Panc1 (cell line): ENCODE results near the gene CENPE. TPM values are rescaled to one million over a fixed set of nuclear protein-coding genes. Genes with fewer than 3 reads are reported as not detected.

ENCODE experiments used
- ATAC-seq: fragments of 200-7000 bp; cut with Tn5 transposase; 2 replicates; pipeline ENCODE4 v1.9.1; 2020; ENCODE audit warnings: mild to moderate bottlenecking, moderate library complexity
- BruUV-seq: library from RNA; stranded (reverse); fragments of 400-500 nt; replicated peaks from 2 replicates; lab custom pipeline; 2021; lab: Mats Ljungman, UMichigan
- CTCF ChIA-PET: fragments of 300-600 bp; sonication (Branson Sonifier 250); formaldehyde crosslinking; loops from one replicate; lab custom pipeline; 2022; ENCODE audit warnings: antibody characterized with exemption; lab: Charles Lee
- POLR2A ChIA-PET: fragments of 300-600 bp; sonication (Branson Sonifier 250); formaldehyde crosslinking; loops from one replicate; lab custom pipeline; 2022; ENCODE audit warnings: antibody characterized with exemption; lab: Charles Lee
- DNase-seq: peaks from one replicate; pipeline ENCODE4 v3.0.0-alpha.2; 2010; ENCODE audit warnings: low read depth, low spot score
- H3K27ac ChIP-seq: 2 replicates; pipeline ENCODE4 v1.5.1; 2011; ENCODE audit warnings: mild to moderate bottlenecking, low read length, inconsistent platforms
- H3K27me3 ChIP-seq: fragments of 200-500 bp; sonication (Bioruptor generic); 2 replicates; pipeline ENCODE4 v1.6.0; 2014; ENCODE audit warnings: low read length, inconsistent platforms; ENCODE audit not compliant: control insufficient read depth, insufficient read depth
- H3K36me3 ChIP-seq: fragments of 200-500 bp; sonication (Bioruptor generic); 2 replicates; pipeline ENCODE4 v1.5.1; 2014; ENCODE audit warnings: inconsistent platforms, mild to moderate bottlenecking, low read length, moderate library complexity; ENCODE audit not compliant: control insufficient read depth, insufficient read depth
- H3K4me1 ChIP-seq: 2 replicates; pipeline ENCODE4 v1.5.1; 2011; ENCODE audit warnings: inconsistent platforms, mild to moderate bottlenecking, low read length, moderate library complexity; ENCODE audit not compliant: control insufficient read depth, insufficient read depth
- H3K4me3 ChIP-seq, 2 experiments: 2 replicates each; pipeline ENCODE4 v1.5.1; 2011 to 2012; ENCODE audit warnings: low read depth in 2 of 2, low read length in 2 of 2, mild to moderate bottlenecking in 2 of 2, inconsistent platforms in 1 of 2, moderate library complexity in 1 of 2
- H3K9me3 ChIP-seq: fragments of 200-500 bp; sonication (Bioruptor generic); 2 replicates; pipeline ENCODE4 v1.5.1; 2014; ENCODE audit warnings: low read depth, mild to moderate bottlenecking, inconsistent platforms, low read length, moderate library complexity; ENCODE audit not compliant: control insufficient read depth, insufficient read depth
- CTCF ChIP-seq: fragments of 450-650 bp; IDR thresholded peaks from 2 replicates; pipeline ENCODE4 v1.5.1; 2017; ENCODE audit warnings: mild to moderate bottlenecking
- POLR2AphosphoS5 ChIP-seq: IDR thresholded peaks from 2 replicates; pipeline ENCODE4 v1.6.1; 2012; ENCODE audit warnings: mild to moderate bottlenecking, low read depth, low read length, moderate library complexity
- REST ChIP-seq, 2 experiments: IDR thresholded peaks; 2 replicates each; pipeline ENCODE4 v1.6.1; 2011 to 2012; ENCODE audit warnings: low read depth in 2 of 2, control low read depth in 1 of 2, low read length in 1 of 2, mild to moderate bottlenecking in 1 of 2, moderate library complexity in 1 of 2; ENCODE audit not compliant: insufficient read depth in 1 of 2
- SIN3A ChIP-seq: IDR thresholded peaks from 2 replicates; pipeline ENCODE4 v1.6.1; 2012; ENCODE audit warnings: low read depth, mild to moderate bottlenecking, low read length, moderate library complexity, borderline replicate concordance; ENCODE audit not compliant: insufficient read depth
- TCF7L2 ChIP-seq: IDR thresholded peaks from 2 replicates; pipeline ENCODE4 v1.6.1; 2011; ENCODE audit warnings: mild to moderate bottlenecking, low read depth, low read length, inconsistent platforms
- in situ Hi-C: cut with HindIII; loops from 2 replicates; pipeline ENCODE4 v1.10.0; 2016; ENCODE audit warnings: low sequenced_read_pairs, low pct_unique_long_range_greater_than_20kb
- intact Hi-C: fragments of 100-400 bp; cut with micrococcal nuclease; formaldehyde crosslinking; loops from one replicate; pipeline ENCODE4 v1.10.0; 2022; ENCODE audit not compliant: unreplicated experiment
- total RNA-seq: library from RNA; stranded (reverse); gene quantifications from one replicate; pipeline ENCODE4 v1.2.1, GENCODE V29; 2021; ENCODE audit not compliant: unreplicated experiment

The CENPE gene
- total RNA-seq, 1 experiment from 2014 or later, result 25.2 TPM

GRCh38 chr4:103136671-103137445, 61.3 kb downstream of the CENPE start:
- ATAC-seq, result no peak
- no TSS peak for BruUV-seq
- Histone ChIP-seq H3K4me3 (no peak overlapping the region), H3K9me3 (no peaks in the 10 kb centered on the region), H3K27ac (no peak overlapping the region), H3K36me3 (peaks cover 32% of the 10 kb centered on the region), H3K4me1 (no peaks in the 10 kb centered on the region), H3K27me3 (no peaks in the 10 kb centered on the region)
- in situ Hi-C loops, result no loop called here
- ChIA-PET CTCF (interaction anchor here (1.0 kb wide), 1 partner anchor 342 kb away, joined by 3 read pairs; no protein-coding TSS in a partner anchor), POLR2A (no interaction called here)
- TF ChIP-seq TCF7L2 (no peak), CTCF (no peak), POLR2AphosphoS5 (no peak), REST (IDR thresholded peaks at IDR 0.05; ENCODE audit: insufficient read depth in 1 of 2, low read depth in 2 of 2, low read length in 1 of 2) (no peak)
- no peak for DNase-seq
- intact Hi-C loops, result no loop called here

GRCh38 chr4:103129174-103129573, 69.0 kb downstream of the CENPE start:
- intact Hi-C loops (no loop called here), in situ Hi-C loops (no loop called here)
- ChIA-PET POLR2A (no interaction called here), CTCF (no interaction called here)
- ATAC-seq, result no peak
- DNase-seq, result no peak
- no peaks in the 10 kb centered on the region for H3K4me1 ChIP-seq
- no peaks in the 10 kb centered on the region for H3K9me3 ChIP-seq
- H3K4me3 ChIP-seq, result no peak overlapping the region
- peaks cover 11% of the 10 kb centered on the region; the same call in 1 of the 2 replicates for H3K36me3 ChIP-seq
- no peaks in the 10 kb centered on the region for H3K27me3 ChIP-seq
- BruUV-seq, result no TSS peak
- TF ChIP-seq REST (IDR thresholded peaks at IDR 0.05; ENCODE audit: insufficient read depth in 1 of 2, low read depth in 2 of 2, low read length in 1 of 2), result no peak
- TF ChIP-seq POLR2AphosphoS5, result no peak
- TF ChIP-seq SIN3A, result no peak
- no peak for TF ChIP-seq TCF7L2
- TF ChIP-seq CTCF, result no peak
- no peak overlapping the region for H3K27ac ChIP-seq
